ENCODE measurements around the gene CREM.
"Not testable (repeated sequence)": the region's sequence is repeated elsewhere in the genome, so short reads cannot be mapped to it uniquely, and the experiment has no call there.

The CREM gene

GRCh38 chr10:35126530-35127288 lies at the start of gene CREM:
CREM (plus strand) TSS chr10:35126846; CDS start chr10:35137836, 10,990 bp downstream.
- DNase-seq (ENCODE audit: low read depth in 2 of 2) = peak; percentile 100

GRCh38 chr10:35079265-35079664 lies 47.4 kb upstream of the CREM start:
- no peak for DNase-seq (ENCODE audit: low read depth in 2 of 2)

GRCh38 chr10:35079763-35080162 lies 46.9 kb upstream of the CREM start:
- DNase-seq (ENCODE audit: low read depth in 2 of 2) = no peak

- DNase-seq (ENCODE audit: low read depth in 2 of 2) = not testable (repeated sequence)
Measured at GRCh38 chr10:35080261-35080660, 46.4 kb upstream of the CREM start.

DNA sequence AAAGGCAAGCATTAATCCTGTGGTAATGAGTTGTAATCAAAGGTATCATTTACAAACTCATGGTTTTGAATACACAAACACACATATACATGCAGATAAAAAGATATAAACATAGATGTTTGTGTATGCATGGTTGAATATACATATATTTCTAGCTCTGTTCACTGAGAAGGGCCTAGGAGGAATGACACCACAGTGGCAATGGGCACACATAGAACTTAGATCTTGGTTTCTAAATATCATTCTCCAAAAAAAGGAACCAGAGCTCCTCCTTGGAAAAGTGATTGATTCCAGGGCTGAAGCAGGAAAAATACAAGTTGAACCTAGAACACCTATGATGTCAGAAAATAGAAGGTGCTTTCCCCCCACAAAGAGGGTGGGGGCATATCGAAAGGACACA lies 43.4 kb upstream of the CREM start:
- no peak for DNase-seq (ENCODE audit: low read depth in 2 of 2)

DNA sequence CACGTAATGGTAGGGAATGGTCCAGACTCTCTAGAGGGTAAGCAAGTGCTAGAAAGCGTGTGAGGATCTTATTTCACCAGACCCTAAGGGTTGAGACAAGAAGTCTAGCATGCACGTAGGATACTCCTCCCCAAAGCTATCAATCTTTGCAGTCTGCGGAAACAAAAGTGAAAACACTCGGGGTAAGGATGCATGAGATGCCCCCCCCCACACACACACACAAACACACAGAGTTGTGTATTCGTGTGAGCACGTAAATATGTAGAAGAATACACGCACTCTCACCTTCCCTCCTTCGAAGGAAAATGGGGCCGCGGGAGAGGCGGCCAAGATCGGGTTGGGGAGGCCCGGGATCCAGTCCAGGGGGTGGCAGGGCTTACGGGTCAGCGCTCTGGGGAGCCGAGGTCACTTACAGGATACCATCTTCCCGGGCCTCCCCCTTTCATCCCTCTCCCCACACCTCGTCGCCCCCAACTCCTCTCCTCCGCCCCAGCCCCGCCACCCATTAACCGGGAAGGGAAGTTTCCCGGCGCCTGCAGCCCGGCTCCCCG lies 37.0 kb upstream of the CREM start:
- DNase-seq (ENCODE audit: low read depth in 2 of 2) = no peak

- DNase-seq (ENCODE audit: low read depth in 2 of 2) = peak; percentile 83 to 87
Measured at GRCh38 chr10:35090162-35090954, 36.3 kb upstream of the CREM start, which contains the start of gene CUL2. CUL2 (minus strand) TSS chr10:35090341; CDS start chr10:35071317, 19,024 bp downstream.

GRCh38 chr10:35091994-35092790 lies 34.5 kb upstream of the CREM start:
- DNase-seq (ENCODE audit: low read depth in 2 of 2) = no peak

GRCh38 chr10:35092851-35093250 lies 33.8 kb upstream of the CREM start:
- no peak for DNase-seq (ENCODE audit: low read depth in 2 of 2)

DNA sequence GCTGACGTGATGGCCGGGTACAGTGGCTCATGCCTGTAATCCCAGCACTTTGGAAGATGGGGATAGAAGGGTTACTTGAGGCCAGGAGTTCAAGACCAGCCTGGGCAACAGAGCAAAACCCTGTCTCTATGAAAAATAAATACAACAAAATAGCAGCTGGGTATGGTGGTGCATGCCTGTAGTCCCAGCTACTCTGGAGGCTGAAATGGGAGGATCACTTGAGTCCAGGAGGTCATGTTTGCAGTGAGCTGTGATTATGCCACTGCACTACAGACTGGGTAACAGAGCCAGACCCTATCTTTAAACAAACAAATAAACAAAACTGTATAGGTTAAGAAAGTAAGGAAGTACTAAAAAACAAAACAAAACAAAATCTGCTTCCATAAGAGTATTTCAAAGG lies 30.3 kb upstream of the CREM start:
- DNase-seq (ENCODE audit: low read depth in 2 of 2) = no peak

DNA sequence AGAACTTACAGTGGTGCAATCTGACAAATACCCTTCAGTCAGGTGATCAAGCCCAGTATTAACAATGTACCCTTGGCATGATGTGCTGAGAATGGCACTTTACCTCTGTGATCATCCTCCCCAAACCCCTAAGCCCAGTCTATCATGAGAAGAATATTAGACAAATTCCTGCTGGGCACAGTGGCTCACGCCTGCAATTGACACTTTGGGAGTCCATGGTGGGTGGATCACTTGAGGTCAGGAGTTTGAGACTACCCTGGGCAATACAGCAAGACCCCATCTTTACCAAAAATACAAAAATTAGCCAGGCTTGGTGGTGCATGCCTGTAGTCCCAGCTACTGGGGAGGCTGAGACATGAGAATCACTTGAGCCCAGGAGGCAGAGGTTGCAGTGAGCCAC lies 29.1 kb upstream of the CREM start:
- DNase-seq (ENCODE audit: low read depth in 2 of 2) = no peak

- no peak for DNase-seq (ENCODE audit: low read depth in 2 of 2)
Measured at GRCh38 chr10:35103882-35104281, 22.8 kb upstream of the CREM start.

DNA sequence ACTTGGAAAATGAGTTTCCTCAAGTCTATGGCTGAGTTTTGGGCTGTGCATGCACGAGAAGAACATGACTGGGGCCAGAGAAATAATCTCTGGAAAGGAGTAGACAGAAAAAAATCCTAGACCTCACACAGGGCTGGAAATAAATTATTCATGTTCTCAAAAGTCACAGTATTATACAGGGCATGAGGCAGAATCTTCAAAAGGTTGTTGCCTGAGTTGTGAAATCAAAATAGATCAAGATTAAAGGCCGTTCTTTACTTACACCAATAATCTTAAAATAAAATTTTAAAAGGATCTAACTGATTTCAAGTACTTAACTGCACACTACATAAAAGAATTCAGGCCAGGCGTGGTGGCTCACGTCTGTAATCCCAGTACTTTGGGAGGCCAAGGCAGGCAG lies 14.1 kb upstream of the CREM start:
- DNase-seq (ENCODE audit: low read depth in 2 of 2) = no peak

DNA sequence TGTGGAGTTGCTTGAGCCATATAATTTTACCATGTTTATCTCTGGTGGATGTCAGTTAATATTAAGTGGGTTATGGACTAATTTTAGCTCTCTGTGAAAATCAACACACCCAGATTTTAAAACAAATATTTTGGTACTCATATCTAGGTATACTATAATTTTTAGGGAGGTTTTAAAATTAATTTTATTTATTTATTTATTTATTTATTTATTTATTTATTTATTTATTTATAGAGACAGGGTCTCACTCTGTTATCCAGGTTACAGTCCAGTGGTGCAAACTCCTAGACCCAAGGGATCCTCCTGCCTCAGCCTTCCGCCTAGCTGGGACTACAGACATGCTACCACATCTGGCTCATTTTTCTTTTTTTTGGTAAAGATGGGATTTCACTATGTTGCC lies 7.3 kb upstream of the CREM start:
- DNase-seq (ENCODE audit: low read depth in 2 of 2) = no peak

DNA sequence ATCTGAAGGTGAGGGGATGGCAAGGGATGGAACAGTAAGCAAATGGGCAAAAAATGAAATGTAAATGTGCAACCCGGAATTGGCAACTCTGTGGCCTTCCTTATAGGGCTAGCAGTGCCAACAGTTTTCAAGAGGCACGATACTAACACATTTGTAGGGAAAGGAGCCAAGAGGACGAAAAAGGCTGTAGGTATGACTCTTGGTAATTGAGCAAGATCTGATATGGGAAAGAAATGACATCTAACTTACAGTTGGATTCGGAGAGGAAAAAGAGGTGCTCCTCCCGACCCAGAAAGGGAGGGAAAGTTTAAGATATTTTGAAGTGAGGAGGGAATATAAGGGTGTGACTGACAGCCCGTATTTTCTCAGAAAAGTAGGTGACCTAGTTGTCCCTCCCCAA lies 2.1 kb upstream of the CREM start:
- no peak for DNase-seq (ENCODE audit: low read depth in 2 of 2)

- DNase-seq (ENCODE audit: low read depth in 2 of 2) = no peak
Measured at GRCh38 chr10:35126062-35126529, 550 bp upstream of the CREM start.

DNA sequence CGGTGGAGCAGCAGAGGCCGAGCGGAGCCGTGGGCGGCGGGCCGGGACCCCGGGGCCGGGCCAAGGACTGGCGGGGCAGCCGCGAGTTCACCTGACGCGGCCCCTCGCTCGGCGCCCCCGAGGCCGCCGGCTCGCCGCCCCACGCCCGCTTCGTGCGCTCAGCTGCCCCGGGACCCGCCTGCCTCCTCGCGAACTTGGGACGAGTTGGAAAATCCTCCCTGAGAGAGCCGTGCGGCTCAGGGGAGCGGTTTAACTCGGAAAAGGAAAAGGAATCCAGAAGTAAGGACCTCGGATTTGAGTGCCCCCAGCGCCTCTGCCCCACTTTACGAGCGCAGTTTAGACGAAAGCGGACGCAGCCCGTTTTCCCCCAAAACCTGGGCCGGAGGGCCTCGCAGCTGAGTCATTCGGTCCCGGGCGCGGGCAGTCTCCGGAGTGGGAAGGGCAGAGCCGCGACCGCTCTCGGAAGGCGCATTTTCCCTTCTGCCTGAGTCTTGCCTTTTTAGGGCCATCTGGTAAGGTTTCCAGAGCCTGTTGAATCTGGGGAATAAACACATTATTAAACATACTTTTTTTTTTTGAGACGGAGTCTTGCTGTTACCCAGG lies 744 bp downstream of the CREM start:
- peak in 1 of 2 donors; percentile 44 for DNase-seq (ENCODE audit: low read depth in 2 of 2)

DNA sequence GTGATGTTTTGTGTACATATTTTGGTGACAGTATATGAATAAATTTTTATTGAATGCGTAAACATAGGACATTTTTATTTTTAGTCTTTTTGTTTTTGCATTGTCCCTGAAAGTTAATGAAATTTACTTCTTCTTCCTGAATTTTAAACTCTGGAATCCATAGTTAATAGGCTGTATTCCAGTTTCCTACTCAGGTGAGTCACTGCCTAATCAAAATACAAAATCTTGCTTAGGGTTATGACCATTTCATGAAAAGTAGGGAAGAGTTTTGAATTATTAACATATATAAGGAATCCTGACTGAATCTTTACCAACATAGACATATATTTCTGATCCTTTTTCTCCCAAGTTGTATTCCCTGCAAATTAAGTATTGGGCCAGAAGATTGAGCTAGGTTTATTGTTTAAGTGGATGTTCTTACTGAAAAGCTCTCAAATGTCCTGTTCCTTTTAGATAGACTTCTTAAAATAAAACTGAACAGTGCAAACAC lies 2.6 kb downstream of the CREM start:
- no peak for DNase-seq (ENCODE audit: low read depth in 2 of 2)

DNA sequence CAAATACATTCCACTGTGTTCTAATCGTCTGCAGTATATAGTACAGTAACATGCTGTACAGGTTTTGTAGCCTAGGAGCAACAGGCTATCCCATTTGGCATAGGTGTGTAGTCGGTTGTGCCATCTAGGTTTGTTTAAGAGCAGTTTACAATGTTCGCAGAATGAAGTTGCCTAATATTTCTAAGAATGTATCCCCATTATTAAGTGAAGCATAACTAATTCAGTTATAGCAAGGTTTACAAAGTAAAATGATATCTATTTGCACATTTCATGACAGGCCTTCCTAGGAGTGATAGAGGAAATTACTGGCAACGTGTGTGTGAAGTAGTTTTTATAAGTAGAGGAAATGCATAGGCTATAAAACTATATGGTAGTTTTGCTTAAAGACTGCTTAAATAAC lies 4.0 kb downstream of the CREM start:
- DNase-seq (ENCODE audit: low read depth in 2 of 2) = no peak

DNA sequence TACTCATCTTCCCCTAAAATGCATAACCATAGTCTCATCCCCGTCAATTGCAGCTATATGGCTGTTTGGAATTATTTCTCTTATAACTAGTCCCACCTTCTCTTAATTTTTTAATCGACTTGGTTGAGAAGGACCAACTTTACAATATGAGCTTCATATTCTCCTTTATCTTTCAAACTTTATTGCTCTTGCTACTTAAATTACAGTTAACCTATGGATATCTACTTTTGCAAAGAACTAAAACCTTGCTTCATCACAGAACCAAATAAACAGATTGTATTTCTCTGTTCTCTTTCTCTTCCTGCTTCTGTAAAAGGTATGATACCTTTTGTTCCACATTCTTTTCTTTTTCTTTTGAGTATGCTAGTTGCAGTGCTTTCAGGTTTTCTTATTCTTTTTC lies 6.1 kb downstream of the CREM start:
- no peak for DNase-seq (ENCODE audit: low read depth in 2 of 2)

GRCh38 chr10:35133586-35133985 lies 6.9 kb downstream of the CREM start:
- no peak for DNase-seq (ENCODE audit: low read depth in 2 of 2)
